Loucy (cell line): ENCODE results near the gene CCBE1.
A peak's percentile ranks its signal among the peaks of the same experiment; 100 is the strongest.

ENCODE experiments used
- EZH2phosphoT487 ChIP-seq: fragments of 200-600 bp; IDR thresholded peaks from 2 replicates; pipeline ENCODE4 v1.6.1; 2018; ENCODE audit warnings: antibody characterized with exemption, mild to moderate bottlenecking, moderate library complexity, borderline replicate concordance
- TF ChIP-seq, protein P1 (sequence below): fragments of 200-600 bp; sonication (generic); conservative IDR thresholded peaks from 2 replicates; pipeline ENCODE4 v1.5.1; 2014; ENCODE audit warnings: mild to moderate bottlenecking, antibody characterized with exemption, low read length

DNA sequence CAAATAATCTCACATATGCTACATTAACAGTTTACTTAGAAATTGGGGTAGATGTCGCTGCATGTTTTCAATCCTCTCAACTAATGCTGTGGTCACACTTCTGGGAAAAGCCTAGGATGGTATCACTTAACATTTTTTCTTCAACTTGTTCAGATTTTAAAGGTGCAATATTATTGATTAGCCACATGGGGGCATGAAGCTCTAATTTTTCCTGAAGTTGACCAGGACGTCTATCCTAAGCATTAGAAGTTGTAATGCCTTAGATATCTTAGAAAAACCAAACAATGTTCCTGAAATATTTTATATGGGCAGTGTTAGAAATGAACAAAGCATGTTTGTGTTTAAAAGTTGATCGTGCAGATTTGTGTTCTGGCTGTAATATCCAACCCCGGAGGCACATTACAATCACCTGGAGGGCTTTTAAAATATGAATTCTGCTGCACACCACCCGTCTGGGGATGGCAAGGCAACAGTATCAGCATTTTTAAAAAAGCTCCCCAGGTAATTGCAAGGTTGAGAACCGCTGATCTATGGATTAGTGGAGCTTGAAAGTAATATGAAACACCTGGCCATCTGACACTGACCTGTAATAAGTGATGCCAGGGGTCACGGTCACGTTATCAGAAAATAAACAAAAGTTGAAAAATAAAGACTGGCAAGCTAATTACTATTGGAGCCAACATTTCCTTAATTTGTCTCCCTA lies 237.7 kb downstream of the CCBE1 start:
- no peak for TF ChIP-seq EZH2phosphoT487
- TF ChIP-seq, protein P1, sequence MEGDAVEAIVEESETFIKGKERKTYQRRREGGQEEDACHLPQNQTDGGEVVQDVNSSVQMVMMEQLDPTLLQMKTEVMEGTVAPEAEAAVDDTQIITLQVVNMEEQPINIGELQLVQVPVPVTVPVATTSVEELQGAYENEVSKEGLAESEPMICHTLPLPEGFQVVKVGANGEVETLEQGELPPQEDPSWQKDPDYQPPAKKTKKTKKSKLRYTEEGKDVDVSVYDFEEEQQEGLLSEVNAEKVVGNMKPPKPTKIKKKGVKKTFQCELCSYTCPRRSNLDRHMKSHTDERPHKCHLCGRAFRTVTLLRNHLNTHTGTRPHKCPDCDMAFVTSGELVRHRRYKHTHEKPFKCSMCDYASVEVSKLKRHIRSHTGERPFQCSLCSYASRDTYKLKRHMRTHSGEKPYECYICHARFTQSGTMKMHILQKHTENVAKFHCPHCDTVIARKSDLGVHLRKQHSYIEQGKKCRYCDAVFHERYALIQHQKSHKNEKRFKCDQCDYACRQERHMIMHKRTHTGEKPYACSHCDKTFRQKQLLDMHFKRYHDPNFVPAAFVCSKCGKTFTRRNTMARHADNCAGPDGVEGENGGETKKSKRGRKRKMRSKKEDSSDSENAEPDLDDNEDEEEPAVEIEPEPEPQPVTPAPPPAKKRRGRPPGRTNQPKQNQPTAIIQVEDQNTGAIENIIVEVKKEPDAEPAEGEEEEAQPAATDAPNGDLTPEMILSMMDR, result peak; percentile 78
